ENCODE data around the gene HOXD1.

The HOXD1 gene

GRCh38 chr2:176192351-176192750 is 3.9 kb downstream of the HOXD1 start:
- no peaks in the 10 kb centered on the region for H3K4me1 ChIP-seq (ENCODE audit: insufficient read depth, low read length, severe bottlenecking)
- H3K27ac ChIP-seq (ENCODE audit: low read depth, low read length, poor library complexity, severe bottlenecking), result no peak overlapping the region
- H3K9me2 ChIP-seq (ENCODE audit: low read depth, low read length), result no peaks in the 10 kb centered on the region
- H3K9ac ChIP-seq (ENCODE audit: low read length), result no peak overlapping the region
- no peaks in the 10 kb centered on the region; the same call in 1 of the 2 replicates for H3K27me3 ChIP-seq (ENCODE audit: insufficient read depth, low read length)
- H3K36me3 ChIP-seq (ENCODE audit: insufficient read depth, low read length), result no peaks in the 10 kb centered on the region
- H3K9me3 ChIP-seq (ENCODE audit: low read length), result no peaks in the 10 kb centered on the region
- H3F3A ChIP-seq (ENCODE audit: insufficient read depth, low read length), result no peaks in the 10 kb centered on the region
- no peaks in the 10 kb centered on the region for H3K79me2 ChIP-seq (ENCODE audit: insufficient read depth, low read length)
- no peak overlapping the region for H3K4me3 ChIP-seq (ENCODE audit: low read depth, low read length, poor library complexity, severe bottlenecking)
- H4K20me1 ChIP-seq (ENCODE audit: insufficient read depth, low read length), result no peaks in the 10 kb centered on the region
- no peak overlapping the region for H3K4me2 ChIP-seq (ENCODE audit: low read length)
- TF ChIP-seq CTCF (IDR thresholded peaks at IDR 0.05; ENCODE audit: low read length) (no peak), EZH2 (IDR thresholded peaks at IDR 0.05; ENCODE audit: borderline replicate concordance, low read length) (no peak)
- H2AFZ ChIP-seq (ENCODE audit: low read length), result no peak overlapping the region

- H4K20me1 ChIP-seq (ENCODE audit: insufficient read depth, low read length), result no peaks in the 10 kb centered on the region
- no peaks in the 10 kb centered on the region for H3K4me1 ChIP-seq (ENCODE audit: insufficient read depth, low read length, severe bottlenecking)
- no peak overlapping the region for H3K9ac ChIP-seq (ENCODE audit: low read length)
- TF ChIP-seq EZH2 (IDR thresholded peaks at IDR 0.05; ENCODE audit: borderline replicate concordance, low read length) (no peak), CTCF (IDR thresholded peaks at IDR 0.05; ENCODE audit: low read length) (no peak)
- no peak overlapping the region for H2AFZ ChIP-seq (ENCODE audit: low read length)
- no peaks in the 10 kb centered on the region for H3F3A ChIP-seq (ENCODE audit: insufficient read depth, low read length)
- no peak overlapping the region for H3K27ac ChIP-seq (ENCODE audit: low read depth, low read length, poor library complexity, severe bottlenecking)
- no peaks in the 10 kb centered on the region for H3K9me3 ChIP-seq (ENCODE audit: low read length)
- H3K9me2 ChIP-seq (ENCODE audit: low read depth, low read length), result no peaks in the 10 kb centered on the region
- no peaks in the 10 kb centered on the region; the same call in 1 of the 2 replicates for H3K27me3 ChIP-seq (ENCODE audit: insufficient read depth, low read length)
- no peak overlapping the region for H3K4me2 ChIP-seq (ENCODE audit: low read length)
- H3K79me2 ChIP-seq (ENCODE audit: insufficient read depth, low read length), result no peaks in the 10 kb centered on the region
- no peaks in the 10 kb centered on the region for H3K36me3 ChIP-seq (ENCODE audit: insufficient read depth, low read length)
- no peak overlapping the region for H3K4me3 ChIP-seq (ENCODE audit: low read depth, low read length, poor library complexity, severe bottlenecking)
Measured at GRCh38 chr2:176193048-176193447, 4.6 kb downstream of the HOXD1 start.

- Histone ChIP-seq H3K9me3 (ENCODE audit: low read length) (no peaks in the 10 kb centered on the region), H3K4me1 (ENCODE audit: insufficient read depth, low read length, severe bottlenecking) (no peaks in the 10 kb centered on the region)
Measured at GRCh38 chr2:176199902-176200301, 11.4 kb downstream of the HOXD1 start.

More at GRCh38 chr2:176199902-176200301, 11.4 kb downstream of the HOXD1 start:
- Histone ChIP-seq H3K27me3 (ENCODE audit: insufficient read depth, low read length) (no peaks in the 10 kb centered on the region), H3K9me2 (ENCODE audit: low read depth, low read length) (no peaks in the 10 kb centered on the region), H3K27ac (ENCODE audit: low read depth, low read length, poor library complexity, severe bottlenecking) (no peak overlapping the region), H3K4me3 (ENCODE audit: low read depth, low read length, poor library complexity, severe bottlenecking) (no peak overlapping the region), H2AFZ (ENCODE audit: low read length) (no peak overlapping the region), H4K20me1 (ENCODE audit: insufficient read depth, low read length) (no peaks in the 10 kb centered on the region), H3K36me3 (ENCODE audit: insufficient read depth, low read length) (no peaks in the 10 kb centered on the region), H3K9ac (ENCODE audit: low read length) (no peak overlapping the region), H3K79me2 (ENCODE audit: insufficient read depth, low read length) (no peaks in the 10 kb centered on the region), H3K4me2 (ENCODE audit: low read length) (no peak overlapping the region), H3F3A (ENCODE audit: insufficient read depth, low read length) (no peaks in the 10 kb centered on the region)
- TF ChIP-seq EZH2 (IDR thresholded peaks at IDR 0.05; ENCODE audit: borderline replicate concordance, low read length) (no peak), CTCF (IDR thresholded peaks at IDR 0.05; ENCODE audit: low read length) (no peak)
